ENCODE data around the gene MPDU1.
"Not testable (repeated sequence)": the region's sequence is repeated elsewhere in the genome, so short reads cannot be mapped to it uniquely, and the experiment has no call there.

MPDU1 gene

DNA sequence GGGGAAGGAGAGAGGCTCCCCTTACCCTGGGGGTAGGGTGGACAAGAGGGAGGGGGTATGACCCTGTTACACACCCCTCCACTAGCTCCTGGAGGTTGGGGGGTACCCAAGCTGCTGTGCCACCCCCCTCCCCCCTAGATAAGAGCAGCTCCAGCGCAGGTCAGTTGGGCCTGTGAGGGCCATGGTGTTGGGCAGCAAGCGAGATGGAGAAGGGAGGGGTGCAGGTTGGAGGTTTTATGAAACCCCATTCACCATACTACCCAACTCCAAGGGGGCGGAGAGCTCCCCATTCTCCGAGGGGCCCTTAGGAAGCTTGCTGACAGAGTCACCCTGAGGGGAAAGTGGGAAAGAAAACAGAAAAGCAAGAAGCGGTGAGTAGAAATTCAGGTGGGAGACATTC, 7.9 kb downstream of the MPDU1 start:
- H3K36me3 ChIP-seq (ENCODE audit: control insufficient read depth in 2 of 2, insufficient read depth in 2 of 2, low read length in 2 of 2), result peaks cover 57 to 65% of the 10 kb centered on the region in 2 donors
- no peak overlapping the region for H3K9ac ChIP-seq (ENCODE audit: low read depth in 1 of 2, low read length in 2 of 2)
- peaks cover 4 to 11% of the 10 kb centered on the region in 2 donors for H3K4me1 ChIP-seq (ENCODE audit: control insufficient read depth in 2 of 2, insufficient read depth in 2 of 2, low read length in 2 of 2)
- H3K4me3 ChIP-seq (ENCODE audit: low read length in 2 of 2), result no peak overlapping the region
- no peaks in the 10 kb centered on the region for H3K27me3 ChIP-seq (ENCODE audit: control insufficient read depth in 2 of 2, insufficient read depth in 2 of 2, low read length in 2 of 2)
- H3K27ac ChIP-seq (ENCODE audit: low read depth in 2 of 2, low read length in 2 of 2), result no peak overlapping the region
- no peaks in the 10 kb centered on the region for H3K9me3 ChIP-seq (ENCODE audit: control insufficient read depth in 2 of 2, low read length in 2 of 2)

GRCh38 chr17:7592422-7593021, 8.9 kb downstream of the MPDU1 start:
- no peak overlapping the region for H3K9ac ChIP-seq (ENCODE audit: low read depth in 1 of 2, low read length in 2 of 2)
- no peaks in the 10 kb centered on the region for H3K9me3 ChIP-seq (ENCODE audit: control insufficient read depth in 2 of 2, low read length in 2 of 2)
- H3K36me3 ChIP-seq (ENCODE audit: control insufficient read depth in 2 of 2, insufficient read depth in 2 of 2, low read length in 2 of 2), result peaks cover 48 to 60% of the 10 kb centered on the region in 2 donors
- H3K27me3 ChIP-seq (ENCODE audit: control insufficient read depth in 2 of 2, insufficient read depth in 2 of 2, low read length in 2 of 2), result no peaks in the 10 kb centered on the region
- no peak overlapping the region for H3K4me3 ChIP-seq (ENCODE audit: low read length in 2 of 2)
- H3K27ac ChIP-seq (ENCODE audit: low read depth in 2 of 2, low read length in 2 of 2), result no peak overlapping the region
- H3K4me1 ChIP-seq (ENCODE audit: control insufficient read depth in 2 of 2, insufficient read depth in 2 of 2, low read length in 2 of 2), result peaks cover 4 to 11% of the 10 kb centered on the region in 2 donors

DNA sequence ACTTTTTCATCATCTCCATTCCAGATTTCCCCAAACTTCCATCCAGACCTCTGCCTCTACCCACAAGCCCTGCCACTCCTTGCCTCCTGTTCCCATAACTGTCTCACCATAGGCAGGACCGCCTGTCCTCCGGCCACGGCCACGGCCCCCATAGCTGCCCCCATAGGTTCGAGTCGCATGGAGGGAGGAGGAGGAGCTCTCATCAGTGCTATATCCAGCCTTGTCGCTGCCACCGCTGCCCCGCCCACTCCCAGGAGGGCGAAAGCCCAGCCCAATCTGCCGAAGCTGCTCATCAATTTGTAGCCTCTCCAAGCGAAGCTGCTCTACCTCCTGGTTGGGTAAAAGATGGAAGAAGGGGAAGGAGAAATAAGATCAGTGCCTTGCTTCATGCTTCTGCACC, 9.6 kb downstream of the MPDU1 start:
- Histone ChIP-seq H3K9ac (ENCODE audit: low read depth in 1 of 2, low read length in 2 of 2) (no peak overlapping the region), H3K36me3 (ENCODE audit: control insufficient read depth in 2 of 2, insufficient read depth in 2 of 2, low read length in 2 of 2) (peaks cover 42 to 54% of the 10 kb centered on the region in 2 donors), H3K27ac (ENCODE audit: low read depth in 2 of 2, low read length in 2 of 2) (no peak overlapping the region)

DNA sequence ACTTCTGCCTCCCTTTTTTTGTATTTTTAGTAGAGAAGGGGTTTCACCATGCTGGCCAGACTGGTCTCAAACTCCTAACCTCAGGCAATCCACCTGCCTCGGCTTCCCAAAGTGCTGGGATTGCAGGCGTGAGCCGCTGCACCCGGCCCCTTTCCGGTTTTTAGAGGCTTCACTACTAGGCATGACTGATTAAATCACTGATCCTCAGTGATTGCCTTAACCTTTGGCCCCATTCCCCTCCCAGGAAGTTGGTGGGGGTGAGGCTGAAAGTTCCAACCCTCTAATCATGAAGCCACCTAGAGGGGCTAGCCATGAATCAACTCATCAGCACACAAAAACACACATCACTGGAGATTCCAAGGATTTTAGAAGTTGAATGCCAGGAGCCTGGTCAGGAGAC, 13.9 kb downstream of the MPDU1 start:
- H3K36me3 ChIP-seq (ENCODE audit: control insufficient read depth in 2 of 2, insufficient read depth in 2 of 2, low read length in 2 of 2), result peaks cover 40 to 70% of the 10 kb centered on the region in 2 donors

More for the DNA sequence above, 9.6 kb downstream of the MPDU1 start:
- no peak overlapping the region for H3K4me3 ChIP-seq (ENCODE audit: low read length in 2 of 2)
- peaks cover 4 to 9% of the 10 kb centered on the region in 2 donors for H3K4me1 ChIP-seq (ENCODE audit: control insufficient read depth in 2 of 2, insufficient read depth in 2 of 2, low read length in 2 of 2)
- no peaks in the 10 kb centered on the region for H3K27me3 ChIP-seq (ENCODE audit: control insufficient read depth in 2 of 2, insufficient read depth in 2 of 2, low read length in 2 of 2)
- no peaks in the 10 kb centered on the region for H3K9me3 ChIP-seq (ENCODE audit: control insufficient read depth in 2 of 2, low read length in 2 of 2)

DNA sequence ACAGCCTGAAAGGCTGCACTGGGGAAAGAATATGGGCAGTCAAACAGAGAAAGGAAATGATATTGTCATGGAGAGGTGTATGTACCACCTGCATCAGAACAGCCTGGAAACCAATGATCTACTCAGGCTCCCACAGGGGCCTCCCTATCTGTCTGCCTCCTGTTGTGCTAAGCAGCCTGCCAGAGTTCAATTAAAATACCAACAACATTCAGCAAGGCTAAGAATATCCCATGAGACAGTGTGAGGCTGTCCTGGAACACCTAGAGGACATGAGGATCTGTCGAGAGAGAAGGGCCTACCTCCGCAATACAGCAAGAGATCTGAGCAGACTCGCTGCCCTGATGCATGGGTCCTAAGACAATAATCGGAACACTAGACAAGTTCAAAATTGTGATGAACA, 22.6 kb downstream of the MPDU1 start:
- no peaks in the 10 kb centered on the region for H3K9me3 ChIP-seq (ENCODE audit: control insufficient read depth in 2 of 2, low read length in 2 of 2)
- no peak overlapping the region for H3K9ac ChIP-seq (ENCODE audit: low read depth in 1 of 2, low read length in 2 of 2)
- no peaks in the 10 kb centered on the region for H3K4me1 ChIP-seq (ENCODE audit: control insufficient read depth in 2 of 2, insufficient read depth in 2 of 2, low read length in 2 of 2)
- H3K27ac ChIP-seq (ENCODE audit: low read depth in 2 of 2, low read length in 2 of 2), result no peak overlapping the region
- no peak overlapping the region for H3K4me3 ChIP-seq (ENCODE audit: low read length in 2 of 2)
- H3K36me3 ChIP-seq (ENCODE audit: control insufficient read depth in 2 of 2, insufficient read depth in 2 of 2, low read length in 2 of 2), result peaks cover 27 to 31% of the 10 kb centered on the region in 2 donors
- H3K27me3 ChIP-seq (ENCODE audit: control insufficient read depth in 2 of 2, insufficient read depth in 2 of 2, low read length in 2 of 2), result no peaks in the 10 kb centered on the region

More for the DNA sequence above, 13.9 kb downstream of the MPDU1 start:
- H3K9me3 ChIP-seq (ENCODE audit: control insufficient read depth in 2 of 2, low read length in 2 of 2); H3K27ac ChIP-seq (ENCODE audit: low read depth in 2 of 2, low read length in 2 of 2); H3K27me3 ChIP-seq (ENCODE audit: control insufficient read depth in 2 of 2, insufficient read depth in 2 of 2, low read length in 2 of 2); H3K9ac ChIP-seq (ENCODE audit: low read depth in 1 of 2, low read length in 2 of 2); H3K4me1 ChIP-seq (ENCODE audit: control insufficient read depth in 2 of 2, insufficient read depth in 2 of 2, low read length in 2 of 2); H3K4me3 ChIP-seq (ENCODE audit: low read length in 2 of 2): not testable (repeated sequence)

DNA sequence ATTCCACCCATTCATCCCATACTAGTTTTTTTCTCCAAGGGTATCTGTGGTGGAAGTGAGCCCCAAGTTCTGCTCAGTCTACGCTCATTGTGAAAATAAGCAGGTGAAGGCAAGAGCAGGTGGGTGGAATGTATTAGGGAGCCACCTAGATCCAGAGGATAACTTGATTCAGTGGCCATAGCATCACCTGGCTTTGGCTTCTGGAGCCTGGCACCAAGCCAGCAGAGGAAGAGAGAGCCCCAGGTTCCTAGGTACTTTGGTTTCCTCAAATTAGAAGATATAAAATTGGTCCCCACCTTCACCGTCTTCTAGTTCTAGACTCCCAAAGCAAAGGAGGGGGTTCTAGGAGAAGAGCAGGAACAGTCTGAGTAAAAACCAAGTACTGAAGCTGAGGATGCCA, 27.0 kb downstream of the MPDU1 start:
- no peak overlapping the region for H3K9ac ChIP-seq (ENCODE audit: low read depth in 1 of 2, low read length in 2 of 2)
- H3K4me3 ChIP-seq (ENCODE audit: low read length in 2 of 2), result no peak overlapping the region
- H3K36me3 ChIP-seq (ENCODE audit: control insufficient read depth in 2 of 2, insufficient read depth in 2 of 2, low read length in 2 of 2), result peaks cover 5% of the 10 kb centered on the region in 2 donors
- H3K27me3 ChIP-seq (ENCODE audit: control insufficient read depth in 2 of 2, insufficient read depth in 2 of 2, low read length in 2 of 2), result no peaks in the 10 kb centered on the region
- H3K27ac ChIP-seq (ENCODE audit: low read depth in 2 of 2, low read length in 2 of 2), result no peak overlapping the region
- no peaks in the 10 kb centered on the region for H3K9me3 ChIP-seq (ENCODE audit: control insufficient read depth in 2 of 2, low read length in 2 of 2)
- peaks cover 16 to 17% of the 10 kb centered on the region in 2 donors for H3K4me1 ChIP-seq (ENCODE audit: control insufficient read depth in 2 of 2, insufficient read depth in 2 of 2, low read length in 2 of 2)

- H3K4me3 ChIP-seq (ENCODE audit: low read length in 2 of 2), result no peak overlapping the region
- peaks cover 16 to 17% of the 10 kb centered on the region in 2 donors for H3K4me1 ChIP-seq (ENCODE audit: control insufficient read depth in 2 of 2, insufficient read depth in 2 of 2, low read length in 2 of 2)
- no peak overlapping the region for H3K27ac ChIP-seq (ENCODE audit: low read depth in 2 of 2, low read length in 2 of 2)
- H3K9ac ChIP-seq (ENCODE audit: low read depth in 1 of 2, low read length in 2 of 2), result no peak overlapping the region
- H3K9me3 ChIP-seq (ENCODE audit: control insufficient read depth in 2 of 2, low read length in 2 of 2), result no peaks in the 10 kb centered on the region
- H3K27me3 ChIP-seq (ENCODE audit: control insufficient read depth in 2 of 2, insufficient read depth in 2 of 2, low read length in 2 of 2), result no peaks in the 10 kb centered on the region
- H3K36me3 ChIP-seq (ENCODE audit: control insufficient read depth in 2 of 2, insufficient read depth in 2 of 2, low read length in 2 of 2), result peaks cover 0 to 2% of the 10 kb centered on the region in 2 donors
Measured at GRCh38 chr17:7611635-7612293, 28.1 kb downstream of the MPDU1 start.

- H3K9ac ChIP-seq (ENCODE audit: low read depth in 1 of 2, low read length in 2 of 2), result no peak overlapping the region
- no peaks in the 10 kb centered on the region for H3K9me3 ChIP-seq (ENCODE audit: control insufficient read depth in 2 of 2, low read length in 2 of 2)
- H3K27ac ChIP-seq (ENCODE audit: low read depth in 2 of 2, low read length in 2 of 2), result no peak overlapping the region
- H3K36me3 ChIP-seq (ENCODE audit: control insufficient read depth in 2 of 2, insufficient read depth in 2 of 2, low read length in 2 of 2), result peaks cover 0 to 2% of the 10 kb centered on the region in 2 donors
- no peak overlapping the region for H3K4me3 ChIP-seq (ENCODE audit: low read length in 2 of 2)
- peaks cover 16 to 17% of the 10 kb centered on the region in 2 donors for H3K4me1 ChIP-seq (ENCODE audit: control insufficient read depth in 2 of 2, insufficient read depth in 2 of 2, low read length in 2 of 2)
- no peaks in the 10 kb centered on the region for H3K27me3 ChIP-seq (ENCODE audit: control insufficient read depth in 2 of 2, insufficient read depth in 2 of 2, low read length in 2 of 2)
Measured at GRCh38 chr17:7612294-7612640, 28.6 kb downstream of the MPDU1 start.

GRCh38 chr17:7613769-7614424, 30.2 kb downstream of the MPDU1 start:
- H3K4me1 ChIP-seq (ENCODE audit: control insufficient read depth in 2 of 2, insufficient read depth in 2 of 2, low read length in 2 of 2), result peaks cover 16 to 17% of the 10 kb centered on the region in 2 donors
- H3K36me3 ChIP-seq (ENCODE audit: control insufficient read depth in 2 of 2, insufficient read depth in 2 of 2, low read length in 2 of 2), result peaks cover 0 to 2% of the 10 kb centered on the region in 2 donors
- H3K4me3 ChIP-seq (ENCODE audit: low read length in 2 of 2), result peak overlapping the region; percentile 81 to 90
- no peaks in the 10 kb centered on the region for H3K27me3 ChIP-seq (ENCODE audit: control insufficient read depth in 2 of 2, insufficient read depth in 2 of 2, low read length in 2 of 2)
- no peaks in the 10 kb centered on the region for H3K9me3 ChIP-seq (ENCODE audit: control insufficient read depth in 2 of 2, low read length in 2 of 2)
- peak overlapping the region; percentile 80 to 93 for H3K9ac ChIP-seq (ENCODE audit: low read depth in 1 of 2, low read length in 2 of 2)
- peak overlapping the region; percentile 85 to 90 for H3K27ac ChIP-seq (ENCODE audit: low read depth in 2 of 2, low read length in 2 of 2)

Measured in mucosa of rectum (tissue), 2 donors.